GM23338 (cell line): ENCODE measurements around the gene CLDN20. TPM values are rescaled to one million over a fixed set of nuclear protein-coding genes. Genes with fewer than 3 reads are reported as not detected.

Experiments used
- ATAC-seq: fragments of 200-7000 bp; cut with Tn5 transposase; 3 replicates; pipeline ENCODE4 v1.9.1; 2020
- DNase-seq: peaks from one replicate; pipeline ENCODE4 v3.0.0-alpha.2; 2015; ENCODE audit warnings: low spot score
- H2AFZ ChIP-seq: fragments of 200-600 bp; sonication (generic); 2 replicates; pipeline ENCODE4 v1.8.0; 2016; ENCODE audit warnings: antibody characterized with exemption, mild to moderate bottlenecking, moderate library complexity
- H3F3A ChIP-seq: fragments of 200-600 bp; sonication (generic); replicated peaks from 2 replicates; pipeline ENCODE4 v1.8.0; 2017; ENCODE audit warnings: antibody characterized with exemption, mixed run types, low read depth
- H3K27ac ChIP-seq: fragments of 200-600 bp; sonication (generic); 2 replicates; pipeline ENCODE4 v1.6.1; 2016; ENCODE audit warnings: low read depth
- H3K27me3 ChIP-seq: fragments of 200-600 bp; sonication (generic); 2 replicates; pipeline ENCODE4 v1.8.0; 2016; ENCODE audit warnings: mild to moderate bottlenecking, mixed run types, moderate library complexity; ENCODE audit not compliant: insufficient read depth
- H3K36me3 ChIP-seq: fragments of 200-600 bp; sonication (generic); 2 replicates; pipeline ENCODE4 v1.8.0; 2016; ENCODE audit warnings: mild to moderate bottlenecking; ENCODE audit not compliant: insufficient read depth
- H3K4me1 ChIP-seq: fragments of 200-600 bp; sonication (generic); 2 replicates; pipeline ENCODE4 v1.8.0; 2016; ENCODE audit warnings: mild to moderate bottlenecking, moderate library complexity; ENCODE audit not compliant: insufficient read depth
- H3K4me2 ChIP-seq: fragments of 200-600 bp; sonication (generic); 2 replicates; pipeline ENCODE4 v1.7.1; 2017; ENCODE audit warnings: mixed run types
- H3K4me3 ChIP-seq: fragments of 200-600 bp; sonication (generic); 2 replicates; pipeline ENCODE4 v1.6.1; 2016; ENCODE audit warnings: mixed run types
- H3K79me2 ChIP-seq: fragments of 200-600 bp; sonication (generic); replicated peaks from 2 replicates; pipeline ENCODE4 v1.8.0; 2017; ENCODE audit warnings: mild to moderate bottlenecking; ENCODE audit not compliant: insufficient read depth
- H3K9me2 ChIP-seq: fragments of 200-600 bp; sonication (generic); 2 replicates; pipeline ENCODE4 v1.8.0; 2017; ENCODE audit not compliant: insufficient read depth
- H4K20me1 ChIP-seq: fragments of 200-600 bp; sonication (generic); replicated peaks from 2 replicates; pipeline ENCODE4 v1.8.0; 2017; ENCODE audit warnings: mild to moderate bottlenecking; ENCODE audit not compliant: insufficient read depth
- H3K27ac Mint-ChIP-seq: 2 replicates; pipeline ENCODE4 v1.8.0; 2020; ENCODE audit warnings: inconsistent platforms, mild to moderate bottlenecking, moderate library complexity, mixed read lengths
- H3K27me3 Mint-ChIP-seq: 3 replicates; pipeline ENCODE4 v1.8.0; 2022; ENCODE audit warnings: low read depth, mild to moderate bottlenecking, moderate library complexity, mixed read lengths, inconsistent platforms; ENCODE audit not compliant: insufficient read depth, poor library complexity
- H3K36me3 Mint-ChIP-seq: 3 replicates; pipeline ENCODE4 v1.8.0; 2021; ENCODE audit warnings: low read depth, mild to moderate bottlenecking, inconsistent platforms, moderate library complexity, mixed read lengths
- H3K4me1 Mint-ChIP-seq: 3 replicates; pipeline ENCODE4 v1.8.0; 2020; ENCODE audit warnings: mild to moderate bottlenecking, inconsistent platforms, mixed read lengths
- H3K4me3 Mint-ChIP-seq: 3 replicates; pipeline ENCODE4 v1.8.0; 2021; ENCODE audit warnings: moderate library complexity, mild to moderate bottlenecking, inconsistent platforms, mixed read lengths
- H3K9me3 Mint-ChIP-seq: 3 replicates; pipeline ENCODE4 v1.8.0; 2020; ENCODE audit warnings: moderate library complexity, mild to moderate bottlenecking, inconsistent platforms, mixed read lengths
- JUNB ChIP-seq: IDR thresholded peaks from one replicate; pipeline ENCODE4 v1.6.1; 2016; ENCODE audit warnings: antibody characterized with exemption; ENCODE audit not compliant: unreplicated experiment
- POLR2AphosphoS5 ChIP-seq: IDR thresholded peaks from 2 replicates; pipeline ENCODE4 v1.6.1; 2016; ENCODE audit warnings: antibody characterized with exemption, low read depth
- ZNF331 ChIP-seq: fragments of 250-450 bp; sonication (Bioruptor Pico); IDR thresholded peaks from 2 replicates; pipeline ENCODE4 v1.5.0; 2020; ENCODE audit warnings: low read depth, mild to moderate bottlenecking, moderate library complexity
- ZNF462 ChIP-seq: fragments of 250-450 bp; sonication (Bioruptor Pico); IDR thresholded peaks from 2 replicates; pipeline ENCODE4 v1.5.0; 2020; ENCODE audit warnings: mild to moderate bottlenecking, moderate library complexity
- polyA plus RNA-seq: library from polyadenylated mRNA; unstranded; fragments of >200 nt; fragmentation: Nextera tagmentation; extraction: Ambion mirVana; gene quantifications from 2 replicates; pipeline ENCODE4 v1.2.1, GENCODE V29; 2016
- total RNA-seq: library from RNA; depleted of rRNA; stranded (reverse); fragments of >200 nt; shearing (Covaris generic); gene quantifications from 2 replicates; pipeline ENCODE4 v1.2.3, GENCODE V29; 2014
- TF ChIP-seq, protein P1 (sequence below), 2 experiments: fragments of 200-600 bp in 1 of 2; sonication (generic) in 1 of 2; conservative IDR thresholded peaks; 2 replicates each; pipeline versions ENCODE4 v1.5.1 to v1.6.1; 2016 to 2017; ENCODE audit warnings: antibody characterized with exemption in 2 of 2, low read depth in 2 of 2, mild to moderate bottlenecking in 2 of 2, moderate library complexity in 1 of 2

The CLDN20 gene
- total and polyA plus RNA-seq, 2 experiments from 2014 or later: 0.23 TPM; not detected in 1

GRCh38 chr6:155313602-155314091, 49.8 kb downstream of the CLDN20 start:
- no peaks in the 10 kb centered on the region for H3K9me3 Mint-ChIP-seq
- peaks cover 28% of the 10 kb centered on the region; the same call in 2 of the 3 replicates for H3K36me3 Mint-ChIP-seq
- Histone ChIP-seq H3K9me2 (peaks cover 2% of the 10 kb centered on the region; the same call in 1 of the 2 replicates), H3K27ac (peak overlapping the region; percentile 64), H3K4me1 (no peaks in the 10 kb centered on the region; the same call in 1 of the 2 replicates), H4K20me1 (0 out of 2 replicates have a peak, but pooled peaks cover 6% of the 10 kb centered on the region), H3K4me2 (peak overlapping the region; percentile 90), H3K36me3 (peaks cover 18% of the 10 kb centered on the region; the same call in 1 of the 2 replicates), H3K79me2 (peaks cover 29% of the 10 kb centered on the region), H2AFZ (peak overlapping the region; percentile 88), H3F3A (no peaks in the 10 kb centered on the region), H3K4me3 (peak overlapping the region; percentile 87), H3K27me3 (no peaks in the 10 kb centered on the region)
- DNase-seq (no peak), ATAC-seq (peak; percentile 50)
- TF ChIP-seq POLR2AphosphoS5 (no peak), JUNB (no peak), ZNF331 (CRISPR knock-in tag) (no peak)
- TF ChIP-seq, protein P1, sequence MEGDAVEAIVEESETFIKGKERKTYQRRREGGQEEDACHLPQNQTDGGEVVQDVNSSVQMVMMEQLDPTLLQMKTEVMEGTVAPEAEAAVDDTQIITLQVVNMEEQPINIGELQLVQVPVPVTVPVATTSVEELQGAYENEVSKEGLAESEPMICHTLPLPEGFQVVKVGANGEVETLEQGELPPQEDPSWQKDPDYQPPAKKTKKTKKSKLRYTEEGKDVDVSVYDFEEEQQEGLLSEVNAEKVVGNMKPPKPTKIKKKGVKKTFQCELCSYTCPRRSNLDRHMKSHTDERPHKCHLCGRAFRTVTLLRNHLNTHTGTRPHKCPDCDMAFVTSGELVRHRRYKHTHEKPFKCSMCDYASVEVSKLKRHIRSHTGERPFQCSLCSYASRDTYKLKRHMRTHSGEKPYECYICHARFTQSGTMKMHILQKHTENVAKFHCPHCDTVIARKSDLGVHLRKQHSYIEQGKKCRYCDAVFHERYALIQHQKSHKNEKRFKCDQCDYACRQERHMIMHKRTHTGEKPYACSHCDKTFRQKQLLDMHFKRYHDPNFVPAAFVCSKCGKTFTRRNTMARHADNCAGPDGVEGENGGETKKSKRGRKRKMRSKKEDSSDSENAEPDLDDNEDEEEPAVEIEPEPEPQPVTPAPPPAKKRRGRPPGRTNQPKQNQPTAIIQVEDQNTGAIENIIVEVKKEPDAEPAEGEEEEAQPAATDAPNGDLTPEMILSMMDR (conservative IDR thresholded peaks at IDR 0.05; ENCODE audit: low read depth in 2 of 2): no peak
- H3K4me1 Mint-ChIP-seq: peaks cover 5% of the 10 kb centered on the region; the same call in 1 of the 3 replicates
- peaks cover 3% of the 10 kb centered on the region for H3K27me3 Mint-ChIP-seq
- H3K27ac Mint-ChIP-seq: peak overlapping the region; percentile 96
- peak overlapping the region; percentile 99 for H3K4me3 Mint-ChIP-seq

DNA sequence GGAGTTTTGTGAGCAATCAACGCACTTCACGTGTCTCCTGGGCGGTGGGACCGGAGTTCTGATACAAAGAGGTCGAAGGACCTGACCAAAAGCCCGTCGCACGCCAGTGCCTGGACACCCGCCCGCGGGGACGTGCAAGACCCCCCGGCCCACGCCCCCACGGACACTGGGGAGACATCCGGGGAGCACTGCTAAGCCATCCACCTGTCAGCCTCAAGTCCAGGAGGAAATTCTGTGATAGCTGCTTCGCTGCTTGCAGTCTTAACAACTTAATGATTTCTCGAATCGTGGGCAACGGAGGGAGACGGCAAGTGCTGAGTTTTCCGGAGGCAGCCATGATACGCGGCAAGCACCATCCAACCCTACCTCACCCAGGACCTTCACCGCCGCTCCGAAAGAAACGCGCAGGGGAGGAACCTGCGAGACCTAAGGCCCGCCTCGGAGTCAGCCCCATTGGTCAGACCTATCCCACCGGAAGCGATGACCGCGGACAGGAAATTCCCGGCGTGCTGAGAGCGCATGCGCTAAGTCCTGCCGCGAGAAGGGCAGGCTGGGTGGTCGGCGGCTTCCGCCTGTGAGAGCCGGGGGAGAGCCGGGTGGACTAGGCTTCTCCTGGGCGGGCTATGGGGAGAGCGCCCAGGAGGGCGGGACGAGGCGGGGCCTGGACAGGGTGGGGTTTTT, 50.4 kb downstream of the CLDN20 start, which contains the start of gene TFB1M:
TFB1M (minus strand) TSS at position 393 of the 681 bp plus-strand sequence; CDS start at position 337, 56 bp downstream.
- peaks cover 27% of the 10 kb centered on the region for H3K79me2 ChIP-seq
- peak within 1 kb of the TSS; percentile 92 for H3K27ac ChIP-seq
- peak within 1 kb of the TSS; percentile 90 for H3K4me2 ChIP-seq
- H3K27me3 ChIP-seq: no peaks in the 10 kb centered on the region
- H3K4me3 ChIP-seq: peak within 1 kb of the TSS; percentile 87
- peaks cover 14% of the 10 kb centered on the region; the same call in 1 of the 2 replicates for H3K36me3 ChIP-seq
- ATAC-seq (peak; percentile 99), DNase-seq (peak; percentile 99)
- H3F3A ChIP-seq: no peaks in the 10 kb centered on the region
- Mint-ChIP-seq H3K4me3 (peak within 1 kb of the TSS; percentile 99), H3K4me1 (peaks cover 5% of the 10 kb centered on the region; the same call in 1 of the 3 replicates), H3K27me3 (peaks cover 3% of the 10 kb centered on the region), H3K9me3 (no peaks in the 10 kb centered on the region), H3K27ac (peak within 1 kb of the TSS; percentile 96), H3K36me3 (peaks cover 26% of the 10 kb centered on the region; the same call in 2 of the 3 replicates)
- no peaks in the 10 kb centered on the region; the same call in 1 of the 2 replicates for H3K4me1 ChIP-seq
- H4K20me1 ChIP-seq: no peaks in the 10 kb centered on the region
- peak within 1 kb of the TSS; percentile 88 for H2AFZ ChIP-seq
- peaks cover 6% of the 10 kb centered on the region; the same call in 1 of the 2 replicates for H3K9me2 ChIP-seq
- TF ChIP-seq ZNF462 (CRISPR knock-in tag) (no peak), POLR2AphosphoS5 (peak; percentile 94)
